ENCODE results near the gene SH2D4B.

The SH2D4B gene

DNA sequence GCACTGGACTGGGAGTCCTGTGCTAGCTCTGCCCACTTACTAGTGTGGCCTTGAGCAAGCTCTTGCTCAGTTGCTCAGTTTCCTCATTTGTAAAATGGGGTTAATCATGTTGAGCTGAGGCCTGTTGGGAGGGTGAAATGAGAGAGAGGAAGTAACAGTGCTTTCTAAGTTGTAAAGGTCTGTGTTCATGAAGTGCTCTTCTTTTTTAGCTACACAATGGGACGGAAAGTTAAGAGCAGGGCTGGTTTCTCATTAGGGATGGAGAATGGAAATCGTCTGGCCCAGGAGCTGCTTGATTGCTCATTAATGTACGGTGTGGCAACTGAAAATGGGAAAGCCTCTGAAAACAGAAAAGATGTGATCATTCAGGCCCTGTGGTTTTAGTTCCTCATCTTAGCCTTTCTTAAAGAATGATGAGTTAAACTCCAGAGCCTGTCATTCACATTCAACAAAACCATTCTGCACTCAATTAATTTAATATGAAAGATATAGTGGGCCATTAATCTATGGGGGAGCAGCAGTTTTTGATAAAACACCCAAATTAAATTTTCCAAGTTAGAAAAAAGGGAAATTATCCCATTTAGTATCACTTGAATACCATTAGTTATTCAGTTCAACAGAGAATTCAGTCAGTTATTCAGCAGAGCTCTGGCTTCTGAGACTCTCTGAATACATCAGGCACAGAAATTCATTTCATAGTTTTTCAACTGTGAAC is 60.5 kb downstream of the SH2D4B start:
- DNase-seq: peak; percentile 32

DNA sequence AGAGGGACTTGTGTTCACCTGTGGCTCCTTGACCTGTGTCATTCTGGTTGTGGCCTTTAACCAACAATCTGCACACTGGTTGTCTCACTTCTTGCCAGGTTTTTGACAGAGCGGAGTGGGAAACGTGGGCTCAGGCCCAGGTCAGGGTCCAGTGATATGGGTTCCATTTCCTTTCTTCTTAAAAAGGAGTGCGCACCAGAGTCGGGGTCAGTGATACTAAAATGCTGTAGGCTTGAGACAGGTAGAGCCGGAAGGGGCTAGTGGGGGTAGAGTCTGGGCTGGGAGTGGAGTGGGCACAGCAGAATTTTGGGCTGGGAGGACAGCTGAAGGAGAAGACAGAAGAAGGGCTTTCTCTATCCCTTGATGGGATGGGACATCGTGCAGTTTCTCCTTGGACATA is 61.2 kb downstream of the SH2D4B start:
- DNase-seq: no peak

DNA sequence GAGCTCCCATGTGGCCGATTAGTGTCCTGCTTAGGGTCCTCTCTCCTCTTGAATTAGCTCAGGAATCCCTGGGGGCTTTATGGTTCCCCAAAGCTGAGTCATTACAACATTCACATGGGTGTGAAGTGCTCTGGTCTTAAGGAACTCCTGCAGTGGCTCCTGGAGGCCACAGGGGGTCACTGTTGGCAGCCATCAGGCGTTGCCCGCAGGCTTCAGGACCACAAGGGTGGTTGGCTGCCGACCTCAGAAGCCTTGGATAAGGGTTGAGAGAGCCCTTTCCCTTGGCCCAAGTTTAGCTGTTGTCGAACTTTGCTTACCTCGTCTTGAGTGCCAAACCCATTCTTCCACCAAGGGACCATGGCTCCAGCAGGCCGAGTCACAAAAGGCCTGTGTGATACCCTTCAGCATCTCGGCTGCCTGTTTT is 61.7 kb downstream of the SH2D4B start:
- no peak for DNase-seq

DNA sequence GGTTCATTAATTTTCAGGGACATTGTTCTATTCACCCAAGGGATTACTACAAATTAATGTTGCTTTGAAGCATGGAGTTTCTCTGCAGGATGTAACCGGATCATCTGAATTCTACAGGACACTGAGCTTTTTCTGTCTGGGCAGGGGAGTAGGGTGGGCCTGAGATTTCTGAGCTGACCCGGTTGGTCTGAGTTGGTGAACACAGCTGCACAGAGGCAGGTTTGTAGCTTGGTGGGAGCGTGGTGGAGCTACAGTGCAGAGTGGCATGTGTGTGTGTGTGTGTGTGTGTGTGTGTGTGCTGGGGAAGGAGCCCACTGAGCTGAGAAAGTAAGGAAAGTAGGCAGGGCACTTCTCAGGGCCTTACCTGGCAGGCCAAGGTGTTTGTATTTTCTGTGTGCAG is 62.6 kb downstream of the SH2D4B start:
- DNase-seq: no peak

DNA sequence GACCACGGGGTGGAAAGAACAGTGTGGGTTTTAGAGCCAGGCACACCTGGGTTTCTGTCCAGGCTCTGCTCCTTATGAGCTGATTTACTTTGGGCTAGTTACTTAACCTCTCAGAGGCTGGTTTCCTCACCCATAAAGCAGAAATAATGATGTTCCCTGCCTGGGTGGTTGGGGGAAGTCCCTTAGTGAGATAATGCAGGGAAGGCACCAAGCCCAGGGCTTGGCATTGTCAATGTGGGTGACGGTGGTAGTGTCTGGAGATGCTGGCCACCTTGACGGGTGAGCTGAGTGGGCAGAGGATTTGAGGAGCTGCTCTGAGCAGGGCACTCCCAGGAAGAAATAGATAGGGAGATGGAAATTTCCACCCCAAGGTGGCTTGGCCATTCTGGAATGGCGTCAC is 65.2 kb downstream of the SH2D4B start:
- no peak for DNase-seq

DNA sequence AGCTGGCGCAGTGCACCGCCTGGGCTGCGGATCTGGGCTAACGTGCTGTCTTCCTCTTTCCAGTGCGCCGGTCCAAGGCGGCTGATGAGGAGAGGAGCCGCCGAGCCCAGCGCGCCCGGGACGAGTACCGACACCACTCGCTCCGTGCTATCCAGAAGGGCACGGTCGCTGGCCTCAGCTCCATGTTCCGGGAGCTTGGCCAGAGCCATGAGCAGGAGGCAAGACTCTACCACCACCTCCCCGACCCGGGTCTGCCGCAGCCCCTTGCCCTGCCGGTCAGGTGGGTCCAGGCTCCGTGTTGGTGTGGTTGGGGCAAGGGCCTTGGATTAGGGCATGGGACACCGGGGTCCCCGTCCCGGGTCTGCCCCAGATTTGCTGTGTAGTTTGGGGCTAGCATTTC is 65.8 kb downstream of the SH2D4B start:
- DNase-seq: no peak

DNA sequence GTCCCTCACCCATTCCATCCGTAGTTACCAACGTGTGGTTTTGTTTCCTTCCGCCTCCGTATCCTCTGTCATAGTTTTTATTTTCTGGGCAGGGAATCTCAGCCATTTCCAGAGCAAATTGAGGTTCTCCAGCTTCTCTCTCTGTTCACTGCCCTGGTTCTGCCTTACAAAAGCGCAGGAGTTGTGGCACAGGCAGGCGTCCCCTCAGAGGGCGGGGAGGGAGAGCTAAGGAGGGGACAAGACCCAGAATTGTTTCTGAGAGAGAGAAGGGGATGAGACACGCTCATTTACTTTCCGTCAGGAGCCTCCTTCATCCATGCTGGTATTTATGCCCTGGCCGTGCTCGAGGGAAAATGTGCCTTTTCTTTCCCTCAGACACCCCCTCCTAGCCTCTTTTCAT is 71.0 kb downstream of the SH2D4B start:
- DNase-seq: no peak

DNA sequence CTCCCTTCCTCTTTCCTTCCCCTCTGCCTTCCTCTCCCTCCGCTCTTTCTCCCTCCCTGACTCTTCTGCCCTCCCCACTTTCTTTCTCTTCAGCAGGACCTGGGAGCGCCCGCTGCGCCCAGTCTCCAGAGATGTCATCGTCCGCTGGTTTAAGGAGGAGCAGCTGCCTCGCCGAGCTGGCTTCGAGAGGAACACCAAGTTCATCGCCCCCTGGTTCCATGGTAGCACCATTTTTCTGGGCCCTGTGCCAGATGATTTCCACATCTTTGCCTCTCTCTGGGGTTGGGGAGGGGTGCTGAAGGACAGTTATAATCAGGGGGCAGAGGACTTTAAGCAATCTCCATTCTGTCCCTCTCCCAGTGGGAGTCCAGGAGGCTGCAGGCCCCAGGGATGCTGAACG is 71.6 kb downstream of the SH2D4B start:
- DNase-seq: no peak

DNA sequence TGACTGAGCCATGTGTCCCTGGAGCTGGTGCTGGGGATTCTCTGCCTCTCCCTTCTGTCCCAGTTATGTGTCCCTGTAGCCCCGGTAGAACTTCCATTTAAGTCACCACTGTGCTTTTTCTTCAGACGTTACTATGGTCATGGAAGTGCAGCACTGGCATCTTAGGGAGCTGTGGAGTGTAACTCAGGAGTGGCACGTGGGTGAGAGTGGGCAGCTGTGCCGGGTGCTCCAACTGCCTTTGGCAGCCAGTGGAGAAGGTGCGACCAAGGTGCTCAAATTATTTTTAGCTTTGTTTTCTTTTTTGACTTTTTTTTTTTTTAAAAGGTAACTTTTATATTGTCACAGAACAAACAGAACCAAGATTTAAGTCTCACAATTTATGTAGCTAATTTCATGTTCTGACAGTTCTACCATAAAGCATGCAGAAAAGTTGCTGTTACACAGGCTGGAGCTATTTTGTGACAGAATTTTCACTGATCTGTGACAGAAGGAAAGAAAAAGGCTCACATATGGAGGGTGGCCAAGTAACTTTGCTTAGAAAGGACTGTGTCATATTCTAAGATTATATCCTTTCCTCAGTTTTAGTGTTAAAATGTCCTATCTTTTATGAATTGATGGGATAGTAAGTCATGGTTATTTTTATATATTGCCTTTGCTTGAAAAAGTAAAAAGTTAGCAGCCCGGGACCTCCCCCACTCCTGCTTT is 73.9 kb downstream of the SH2D4B start:
- DNase-seq: no peak

DNA sequence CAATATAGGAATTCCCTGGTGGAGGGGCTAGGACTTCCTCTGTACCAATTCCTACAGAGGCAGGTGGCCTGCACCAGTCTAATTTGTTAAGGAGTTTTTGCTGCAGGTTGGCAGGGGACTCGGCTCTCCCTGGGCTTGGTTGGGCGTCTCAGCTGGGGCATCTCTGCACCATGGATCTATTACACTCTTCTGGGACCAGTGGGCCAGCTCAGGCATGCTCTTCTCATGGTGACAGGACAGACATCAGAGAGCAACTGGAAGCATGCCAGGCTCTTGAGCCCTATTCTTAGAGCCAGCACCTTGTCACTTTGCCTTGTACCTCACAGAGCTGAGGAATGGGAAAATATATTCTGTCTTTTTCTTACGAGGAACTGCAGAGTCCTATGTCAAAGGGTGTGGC is 74.6 kb downstream of the SH2D4B start:
- DNase-seq: no peak

DNA sequence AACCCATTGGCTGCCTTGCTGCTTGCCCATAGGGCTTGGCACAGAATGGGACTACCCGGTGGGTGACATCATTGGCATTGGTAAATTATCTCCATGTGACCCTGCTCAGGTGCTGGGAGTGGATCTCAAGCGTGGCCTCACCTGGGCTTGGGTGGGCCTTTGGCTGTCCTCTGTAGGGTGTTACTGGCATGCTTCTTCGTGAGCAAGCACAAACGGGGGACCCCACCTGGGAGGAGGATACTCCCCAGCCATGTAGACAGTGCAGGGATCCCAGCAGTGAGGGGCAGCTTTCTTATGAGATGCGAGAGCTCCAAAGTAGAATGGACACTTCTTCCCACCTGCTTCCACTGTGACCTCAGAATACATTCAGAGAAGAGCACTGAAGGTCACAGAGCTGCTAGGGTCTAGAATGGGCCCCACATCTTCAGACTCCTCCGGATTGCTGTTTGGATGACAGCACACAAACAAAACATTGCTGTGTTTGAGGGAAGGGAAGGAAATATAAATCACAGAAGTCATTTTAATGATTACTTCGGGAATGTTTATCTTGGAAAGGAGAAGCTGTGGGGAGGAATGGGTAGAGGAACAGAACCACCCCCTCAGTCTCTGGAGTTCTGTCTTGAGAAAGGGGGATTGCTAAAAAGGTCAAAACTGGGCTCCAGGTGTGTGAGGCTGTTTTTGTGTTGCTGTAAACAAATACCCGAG is 75.9 kb downstream of the SH2D4B start:
- DNase-seq: no peak

DNA sequence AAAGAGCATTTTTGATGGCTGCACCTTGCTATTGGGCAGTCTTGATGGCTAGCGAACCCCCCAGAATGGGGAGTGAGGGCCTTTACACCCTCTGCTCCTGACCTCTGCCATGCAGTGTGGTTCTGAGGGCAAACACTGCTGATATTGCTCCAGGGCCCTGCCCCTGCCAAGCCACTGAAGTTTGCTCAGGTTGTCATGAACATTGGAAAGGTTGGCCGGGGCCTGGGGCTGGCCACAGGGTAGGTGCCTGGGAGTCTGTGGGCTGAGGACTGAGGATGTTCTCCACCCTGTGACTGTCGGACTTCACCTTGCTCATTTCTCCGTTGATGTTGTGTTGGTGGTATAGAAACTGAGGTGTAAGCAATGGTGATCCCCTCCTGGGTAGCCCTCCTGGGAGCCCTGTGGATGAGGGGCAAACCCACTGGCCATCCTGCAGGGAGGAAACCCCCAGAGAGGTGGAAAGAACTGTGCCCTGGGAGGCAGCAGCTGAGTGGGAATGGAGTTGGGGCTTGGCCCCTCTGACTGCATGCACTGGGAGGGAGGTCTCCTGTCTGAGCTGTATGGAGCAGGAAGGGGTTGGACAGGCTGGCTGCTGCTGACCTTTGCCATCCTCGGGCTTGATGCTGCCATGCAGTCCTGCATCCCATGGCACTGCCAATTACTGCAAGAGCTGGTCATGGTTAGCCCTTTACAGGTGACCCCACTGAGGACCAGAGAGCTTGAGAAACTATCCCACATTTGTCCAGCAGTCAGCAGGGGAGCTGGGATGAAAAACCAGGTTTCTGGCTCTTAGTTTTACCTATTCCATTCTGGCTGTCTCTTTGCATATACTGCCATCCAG is 77.1 kb downstream of the SH2D4B start:
- DNase-seq: no peak

DNA sequence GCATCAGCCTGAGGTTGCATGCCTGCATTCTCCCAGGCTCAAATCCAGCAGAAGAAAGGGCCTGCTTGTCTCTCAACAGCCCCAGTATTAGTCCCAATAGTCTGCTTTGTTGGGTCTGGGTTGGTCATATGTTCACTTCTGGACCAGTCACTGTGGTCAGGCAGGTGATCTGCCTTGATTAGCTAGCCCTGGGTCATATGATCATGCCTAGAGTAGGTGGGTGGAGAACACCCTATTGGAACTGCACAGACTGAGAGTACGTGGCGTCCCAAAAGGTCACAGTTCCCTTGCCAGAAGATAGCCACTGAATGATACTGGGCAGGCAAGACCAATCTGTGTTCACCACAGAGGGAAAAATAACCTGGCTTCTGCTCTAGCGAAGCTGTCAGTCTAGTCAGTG is 80.1 kb downstream of the SH2D4B start:
- DNase-seq: no peak

DNA sequence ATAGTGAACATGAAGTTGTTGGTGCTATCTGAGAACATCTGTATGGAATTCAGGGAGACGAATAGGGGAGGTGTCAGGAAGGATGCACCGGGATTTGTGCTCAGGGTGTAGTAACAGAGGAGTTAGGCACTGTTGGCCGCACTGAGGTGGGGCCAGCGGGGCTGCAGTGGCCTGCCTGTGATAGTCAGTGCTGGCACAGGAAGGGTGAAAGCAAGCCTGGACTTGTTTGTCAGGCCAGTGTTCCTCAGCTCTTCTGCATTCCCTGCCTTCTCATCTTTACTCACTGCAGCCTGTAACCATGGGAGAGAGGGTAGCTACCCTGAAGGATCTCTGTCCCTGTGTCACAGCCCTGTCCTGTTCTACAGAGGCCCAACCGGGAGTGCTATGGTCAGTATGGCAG is 81.3 kb downstream of the SH2D4B start:
- no peak for DNase-seq

DNA sequence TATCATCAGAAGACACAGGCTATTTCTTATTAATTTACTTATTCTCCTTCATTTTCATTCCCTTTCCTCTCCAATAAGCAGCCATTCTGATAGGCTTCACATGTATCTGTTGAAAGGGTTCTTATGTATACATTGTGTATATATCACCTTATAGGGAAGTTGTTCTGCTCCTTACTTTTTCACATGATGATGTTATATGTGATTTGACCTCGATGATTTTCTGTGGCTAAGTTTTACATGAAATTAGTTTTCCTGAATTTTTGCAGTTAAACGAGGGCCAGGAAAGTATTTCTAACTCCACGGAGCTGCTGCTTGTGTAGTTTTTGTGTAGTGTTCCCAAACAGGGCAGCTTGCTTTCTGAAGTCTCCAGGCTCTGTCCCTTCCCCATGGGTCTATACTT is 84.5 kb downstream of the SH2D4B start:
- DNase-seq: no peak

DNA sequence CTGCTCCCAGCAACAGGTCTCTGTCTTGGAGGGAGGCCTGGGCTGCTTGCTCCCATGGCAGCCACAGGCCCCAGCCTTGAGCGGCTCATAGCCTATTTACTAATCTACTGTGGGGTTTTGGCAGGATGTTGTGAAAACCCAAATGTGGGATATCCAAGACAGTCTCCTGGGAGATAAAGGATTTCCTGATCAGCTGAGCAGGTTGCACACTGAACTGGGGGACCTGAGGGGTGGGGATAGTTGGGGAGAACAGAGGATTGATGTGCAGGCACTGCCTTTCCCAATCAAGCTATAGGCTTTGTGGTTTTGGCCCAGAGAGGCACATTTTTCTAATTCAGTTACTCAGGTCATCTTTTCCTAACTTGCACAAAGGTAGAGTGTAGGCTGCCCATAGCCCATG is 92.6 kb downstream of the SH2D4B start:
- no peak for DNase-seq

DNA sequence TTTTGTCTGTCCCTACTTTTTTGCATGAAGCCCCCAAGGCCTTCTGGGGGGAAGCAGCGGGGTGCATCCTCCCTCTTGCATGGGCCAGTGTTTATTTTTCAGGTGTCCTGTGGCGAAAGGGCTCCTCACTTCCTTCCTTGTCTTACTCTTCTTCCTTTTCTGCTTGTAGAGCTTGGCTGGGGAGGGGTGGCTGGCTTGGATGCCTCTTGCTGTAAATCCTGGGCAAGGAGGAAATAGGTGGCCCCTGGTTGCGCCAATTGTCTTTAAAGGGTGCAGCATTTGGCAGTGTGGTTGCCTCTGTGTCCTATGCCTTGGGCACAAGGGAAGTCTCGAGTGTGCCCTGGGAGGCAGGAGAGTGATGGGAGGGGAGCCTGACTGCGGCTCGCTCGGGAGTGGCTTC is 95.0 kb downstream of the SH2D4B start:
- no peak for DNase-seq

DNA sequence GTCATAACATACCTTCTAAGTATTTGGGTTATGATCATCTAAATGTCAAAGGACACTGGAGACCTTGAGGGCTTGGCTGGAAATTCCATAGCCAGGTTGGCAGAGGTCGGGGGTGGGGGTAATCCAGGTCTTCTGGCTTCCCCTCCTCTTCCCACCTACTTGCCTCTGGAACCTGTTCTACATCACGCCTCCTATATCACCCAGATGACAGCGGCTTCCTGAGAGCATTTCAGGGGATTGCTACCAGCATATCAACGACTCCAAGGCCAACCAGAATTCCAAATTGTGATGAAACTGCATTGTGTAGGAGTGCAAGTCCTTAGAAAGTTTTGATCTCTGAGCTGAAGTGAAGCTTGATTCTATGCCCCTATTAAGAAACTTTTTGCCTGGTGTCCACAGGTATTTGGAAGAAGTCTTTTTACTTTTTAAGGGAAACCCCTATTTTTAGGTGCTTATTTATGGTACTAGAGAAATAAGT is 95.7 kb downstream of the SH2D4B start:
- no peak for DNase-seq

DNA sequence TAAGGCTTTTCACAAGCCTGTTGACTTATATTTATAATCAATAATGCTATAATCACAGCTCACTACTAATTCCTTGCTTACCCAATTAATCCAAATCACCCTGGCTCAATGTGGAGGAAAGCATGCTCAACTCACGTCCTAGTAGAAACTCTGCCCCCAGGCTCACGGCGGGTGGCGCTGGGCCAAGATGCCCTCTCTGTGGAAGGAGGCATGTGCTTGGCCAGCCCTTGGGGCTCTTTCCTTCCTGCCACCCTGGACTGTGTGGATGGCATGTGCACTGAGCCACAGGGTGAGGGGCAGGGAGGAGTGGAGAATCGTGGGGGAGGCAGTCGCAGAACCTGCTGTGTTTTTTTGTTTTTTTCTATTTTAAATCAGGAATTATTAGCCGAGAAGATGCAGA is 96.2 kb downstream of the SH2D4B start:
- DNase-seq: no peak

DNA sequence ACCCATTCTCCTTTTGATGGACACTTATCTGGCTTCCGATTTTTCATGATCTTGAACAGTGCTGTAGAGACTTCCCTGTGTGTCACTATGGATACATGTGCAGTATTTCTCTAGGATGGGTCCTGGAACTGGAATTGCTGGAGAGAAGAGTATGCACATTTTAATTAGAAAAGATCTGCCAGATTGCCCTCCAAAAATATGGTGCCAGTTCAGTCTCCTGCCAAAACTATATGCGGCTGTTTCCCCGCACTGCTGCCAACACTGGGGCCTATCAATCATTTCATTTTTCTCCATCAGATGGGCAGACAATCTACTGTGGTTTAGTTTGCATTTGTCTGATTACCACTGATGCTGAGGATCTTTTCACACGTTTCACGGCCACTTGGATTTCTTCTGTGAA is 105.0 kb downstream of the SH2D4B start:
- DNase-seq: no peak

DNA sequence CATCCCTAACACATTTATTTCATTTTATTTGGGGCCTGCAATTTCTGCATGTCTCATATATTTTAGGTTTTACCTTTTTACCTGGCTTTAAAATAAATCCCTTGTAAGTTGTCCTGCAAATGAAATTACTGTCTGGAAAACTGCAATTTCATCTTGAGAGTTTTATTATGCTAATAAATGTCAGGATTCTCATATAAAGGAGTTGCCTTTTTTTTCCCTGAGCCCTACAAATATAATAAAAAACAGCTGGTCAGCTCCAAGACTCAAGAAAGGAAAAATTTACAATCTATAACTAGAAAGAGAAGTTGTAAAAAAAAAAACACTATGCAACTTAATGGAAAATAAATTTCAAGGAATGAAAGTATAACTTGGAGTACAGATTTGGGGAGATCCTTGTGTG is 108.7 kb downstream of the SH2D4B start:
- no peak for DNase-seq

DNA sequence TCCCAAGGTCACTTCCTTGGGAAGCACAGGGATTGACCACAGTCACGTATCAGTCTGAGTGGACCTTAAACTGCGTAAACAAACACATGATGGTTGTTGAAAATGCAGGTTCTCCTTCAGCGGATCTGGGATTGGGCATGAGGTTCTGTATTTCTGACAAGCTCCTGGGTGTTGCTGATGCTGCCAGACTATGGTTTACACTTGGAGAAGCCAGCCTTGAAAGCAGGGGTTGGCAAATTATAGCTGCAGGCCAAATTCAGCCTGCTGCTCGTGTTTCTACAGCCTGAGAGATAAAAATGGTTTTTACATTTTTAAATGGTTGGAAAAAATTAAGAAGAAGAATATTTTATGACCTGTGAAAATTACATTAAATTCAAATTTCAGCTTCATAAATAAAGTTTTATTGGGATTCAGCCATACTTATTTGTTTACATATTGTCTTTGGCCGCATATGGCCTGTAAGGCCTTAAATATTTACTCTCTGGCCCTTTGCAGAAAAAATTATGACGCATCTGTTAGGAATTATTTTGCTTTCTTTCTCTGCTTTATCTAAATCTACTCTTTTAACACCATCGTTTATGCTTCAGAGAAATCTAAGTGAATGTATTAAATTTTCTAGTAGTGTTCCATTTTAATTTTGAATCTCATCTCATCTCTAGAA is 109.6 kb downstream of the SH2D4B start:
- no peak for DNase-seq

DNA sequence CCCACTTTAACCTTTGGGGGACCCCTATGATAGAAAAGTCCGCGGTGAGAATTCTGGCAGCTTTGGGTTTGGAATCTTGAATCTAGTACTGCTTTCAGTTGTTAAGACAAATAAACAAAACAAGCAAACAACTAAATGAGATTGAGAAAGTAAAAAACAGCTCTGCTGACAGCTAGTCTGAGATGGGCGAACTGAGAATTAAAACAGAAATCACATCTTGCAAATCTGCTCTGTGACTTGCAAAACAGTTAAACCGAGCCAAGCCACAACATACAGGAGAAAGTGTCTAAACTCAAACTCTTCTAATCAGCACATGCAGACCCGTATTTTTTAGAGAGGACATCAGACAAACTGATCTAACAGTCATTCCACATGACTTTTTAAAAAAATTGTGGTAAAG is 110.4 kb downstream of the SH2D4B start:
- DNase-seq: no peak

Data from SIG-M5 (cell line).